ENCODE results near the gene IL17RC.

DNA sequence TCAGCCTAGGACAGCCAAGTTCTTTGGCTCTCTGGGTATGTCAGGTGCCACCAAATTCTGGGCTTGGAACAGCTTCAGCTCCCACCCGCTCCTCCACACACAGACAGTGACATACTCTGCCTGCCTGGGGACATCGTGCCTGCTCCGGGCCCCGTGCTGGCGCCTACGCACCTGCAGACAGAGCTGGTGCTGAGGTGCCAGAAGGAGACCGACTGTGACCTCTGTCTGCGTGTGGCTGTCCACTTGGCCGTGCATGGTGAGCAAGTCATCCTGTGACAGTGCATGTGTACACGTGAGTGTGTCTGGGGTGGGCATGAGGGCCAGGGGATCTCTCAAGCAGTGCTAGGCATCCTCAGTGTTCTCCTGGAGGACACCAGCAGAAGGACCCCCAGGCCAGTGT is 922 bp downstream of the IL17RC start:
- TF ChIP-seq EZH2 (IDR thresholded peaks at IDR 0.05; ENCODE audit: low read depth, low read length, severe bottlenecking) (no peak), SRF (IDR thresholded peaks at IDR 0.05; ENCODE audit: low read depth, low read length) (no peak), POLR2A (IDR thresholded peaks at IDR 0.05; ENCODE audit: control extremely low read depth in 1 of 2, low read depth in 2 of 2, low read length in 2 of 2) (no peak), RFX5 (IDR thresholded peaks at IDR 0.05; ENCODE audit: borderline replicate concordance, low read depth, low read length) (no peak)
- TF ChIP-seq, protein P1, sequence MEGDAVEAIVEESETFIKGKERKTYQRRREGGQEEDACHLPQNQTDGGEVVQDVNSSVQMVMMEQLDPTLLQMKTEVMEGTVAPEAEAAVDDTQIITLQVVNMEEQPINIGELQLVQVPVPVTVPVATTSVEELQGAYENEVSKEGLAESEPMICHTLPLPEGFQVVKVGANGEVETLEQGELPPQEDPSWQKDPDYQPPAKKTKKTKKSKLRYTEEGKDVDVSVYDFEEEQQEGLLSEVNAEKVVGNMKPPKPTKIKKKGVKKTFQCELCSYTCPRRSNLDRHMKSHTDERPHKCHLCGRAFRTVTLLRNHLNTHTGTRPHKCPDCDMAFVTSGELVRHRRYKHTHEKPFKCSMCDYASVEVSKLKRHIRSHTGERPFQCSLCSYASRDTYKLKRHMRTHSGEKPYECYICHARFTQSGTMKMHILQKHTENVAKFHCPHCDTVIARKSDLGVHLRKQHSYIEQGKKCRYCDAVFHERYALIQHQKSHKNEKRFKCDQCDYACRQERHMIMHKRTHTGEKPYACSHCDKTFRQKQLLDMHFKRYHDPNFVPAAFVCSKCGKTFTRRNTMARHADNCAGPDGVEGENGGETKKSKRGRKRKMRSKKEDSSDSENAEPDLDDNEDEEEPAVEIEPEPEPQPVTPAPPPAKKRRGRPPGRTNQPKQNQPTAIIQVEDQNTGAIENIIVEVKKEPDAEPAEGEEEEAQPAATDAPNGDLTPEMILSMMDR (IDR thresholded peaks at IDR 0.05; ENCODE audit: control extremely low read depth in 1 of 3, insufficient read depth in 1 of 3, low read depth in 1 of 3, low read length in 3 of 3) = no peak
